ENCODE results near the gene CCDC183.

GRCh38 chr9:136831002-136831719 lies 35.0 kb downstream of the CCDC183 start:
- TF ChIP-seq CTCF (IDR thresholded peaks at IDR 0.05) (no peak), POLR2A (IDR thresholded peaks at IDR 0.05) (no peak)

Data from uterus (tissue), 2 donors.